Measurements from ENCODE around the gene SFRP4. TPM values are rescaled to one million over a fixed set of nuclear protein-coding genes. Genes with fewer than 3 reads are reported as not detected.

The SFRP4 gene
- total RNA-seq, 1 experiment from 2014 or later = not detected

GRCh38 chr7:37943905-37944736, 27.5 kb upstream of the SFRP4 start:
- H3K56ac ChIP-seq (ENCODE audit: insufficient read length, low read depth, low read length) = no peak overlapping the region
- no peaks in the 10 kb centered on the region for H3K9me3 Mint-ChIP-seq
- H3K4me1 ChIP-seq (ENCODE audit: insufficient read depth, low read length) = no peaks in the 10 kb centered on the region
- H4K5ac ChIP-seq (ENCODE audit: insufficient read length, low read depth, low read length) = no peak overlapping the region
- H3K9ac ChIP-seq (ENCODE audit: extremely low read depth, insufficient read length, low read length) = no peak overlapping the region
- TF ChIP-seq CTCF (conservative IDR thresholded peaks at IDR 0.05) = no peak
- no peak overlapping the region for H3K23ac ChIP-seq (ENCODE audit: insufficient read length, low read depth, low read length)
- H3K18ac ChIP-seq (ENCODE audit: insufficient read length, low read depth, low read length) = peak overlapping the region; percentile 30
- H3K23me2 ChIP-seq (ENCODE audit: insufficient read length, low read depth, low read length, poor library complexity, severe bottlenecking) = no peaks in the 10 kb centered on the region
- H2BK20ac ChIP-seq (ENCODE audit: low read depth, low read length, poor library complexity, severe bottlenecking) = no peak overlapping the region
- H3T11ph ChIP-seq (ENCODE audit: low read length) = no peak overlapping the region
- no peaks in the 10 kb centered on the region for H3K27me3 ChIP-seq (ENCODE audit: insufficient read depth, low read length)
- H3K4me3 Mint-ChIP-seq = no peak overlapping the region
- no peak overlapping the region for H4K91ac ChIP-seq (ENCODE audit: insufficient read length, low read depth, low read length)
- H2BK120ac ChIP-seq (ENCODE audit: low read depth, low read length, poor library complexity, severe bottlenecking) = no peak overlapping the region
- no peaks in the 10 kb centered on the region for H3K36me3 Mint-ChIP-seq (ENCODE audit: insufficient read depth in 1 of 3, low read depth in 3 of 3)
- no peak overlapping the region for H2AFZ ChIP-seq (ENCODE audit: low read length)
- peak overlapping the region in 1 of 3 experiments; percentile 7; a peak in 1 of 7 replicates for H3K27ac Mint-ChIP-seq
- no peaks in the 10 kb centered on the region for H3K79me1 ChIP-seq (ENCODE audit: insufficient read depth, low read depth, low read length, poor library complexity, severe bottlenecking)
- no CpG with 5 or more reads among the region's 8 CpGs for WGBS (ENCODE audit: extremely low coverage, insufficient read length, low lambda C conversion rate)
- no peak overlapping the region for H3K27ac ChIP-seq (ENCODE audit: insufficient read length, low read depth, low read length)
- no peak for DNase-seq
- H3K14ac ChIP-seq (ENCODE audit: insufficient read depth, low read length) = no peak overlapping the region
- no peaks in the 10 kb centered on the region for H4K20me1 ChIP-seq (ENCODE audit: control insufficient read depth, insufficient read depth, insufficient read length)
- no peak overlapping the region for H2BK15ac ChIP-seq (ENCODE audit: low read depth, low read length)
- H3K79me2 ChIP-seq (ENCODE audit: insufficient read depth, low read length) = no peaks in the 10 kb centered on the region
- no peaks in the 10 kb centered on the region for H3K27me3 Mint-ChIP-seq (ENCODE audit: low read depth)
- H2BK12ac ChIP-seq (ENCODE audit: insufficient read length, low read depth, low read length) = no peak overlapping the region
- peaks cover 13 to 14% of the 10 kb centered on the region in 2 experiments for H3K4me1 Mint-ChIP-seq
- no peak overlapping the region for H4K8ac ChIP-seq (replicated peaks; ENCODE audit: insufficient read length, low read depth, low read length)
- no peaks in the 10 kb centered on the region for H3K9me3 ChIP-seq (ENCODE audit: control insufficient read depth, low read depth, low read length)
- no peak overlapping the region for H2BK5ac ChIP-seq (ENCODE audit: insufficient read length, low read length)
- H3K4ac ChIP-seq (ENCODE audit: low read depth, low read length) = no peak overlapping the region
- H3K4me2 ChIP-seq (ENCODE audit: insufficient read depth, insufficient read length, low read length) = no peak overlapping the region
- no peak overlapping the region for H2AK5ac ChIP-seq (ENCODE audit: insufficient read length, low read length)
